Occipital lobe (tissue), 2 donors: Measurements from ENCODE around the gene DEGS2. TPM values are rescaled to one million over a fixed set of nuclear protein-coding genes. Genes with fewer than 3 reads are reported as not detected.
"Not testable (repeated sequence)": the region's sequence is repeated elsewhere in the genome, so short reads cannot be mapped to it uniquely, and the experiment has no call there.

Experiments used
- DNase-seq: peaks from one replicate; lab custom pipeline; 2025; lab: John Stamatoyannopoulos, UW
- total RNA-seq: library from RNA; depleted of rRNA; stranded (reverse); fragments of >200 nt; gene quantifications from one replicate; pipeline ENCODE4 v1.2.3, GENCODE V29; 2014

The DEGS2 gene
- 1.4 TPM for total RNA-seq

- no peak for DNase-seq
Observed at GRCh38 chr14:100159094-100159864, at the start of gene DEGS2. TSS of gene DEGS2 (minus strand) at chr14:100159645. CDS start at chr14:100159587, 58 bp downstream.

- not testable (repeated sequence) for DNase-seq
Observed at GRCh38 chr14:100208136-100208535, 48.7 kb upstream of the DEGS2 start.

GRCh38 chr14:100207588-100207987 lies 48.1 kb upstream of the DEGS2 start:
- DNase-seq = not testable (repeated sequence)

DNA sequence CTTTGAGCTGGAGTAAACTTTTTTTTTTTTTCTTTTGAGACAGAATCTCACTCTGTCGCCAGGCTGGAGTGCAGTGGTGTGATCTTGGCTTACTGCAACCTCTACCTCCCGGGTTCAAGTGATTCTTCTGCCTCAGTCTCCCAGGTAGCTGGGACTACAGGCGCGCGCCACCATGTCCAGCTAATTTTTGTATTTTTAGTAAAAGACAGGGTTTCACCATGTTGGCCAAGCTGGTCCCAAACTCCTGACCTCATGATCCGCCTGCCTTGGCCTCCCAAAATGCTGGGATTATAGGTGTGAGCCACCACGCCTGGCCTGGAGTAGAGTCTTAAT lies 45.4 kb upstream of the DEGS2 start:
- not testable (repeated sequence) for DNase-seq

- no peak for DNase-seq
Observed at GRCh38 chr14:100203962-100204834, 44.8 kb upstream of the DEGS2 start.

DNA sequence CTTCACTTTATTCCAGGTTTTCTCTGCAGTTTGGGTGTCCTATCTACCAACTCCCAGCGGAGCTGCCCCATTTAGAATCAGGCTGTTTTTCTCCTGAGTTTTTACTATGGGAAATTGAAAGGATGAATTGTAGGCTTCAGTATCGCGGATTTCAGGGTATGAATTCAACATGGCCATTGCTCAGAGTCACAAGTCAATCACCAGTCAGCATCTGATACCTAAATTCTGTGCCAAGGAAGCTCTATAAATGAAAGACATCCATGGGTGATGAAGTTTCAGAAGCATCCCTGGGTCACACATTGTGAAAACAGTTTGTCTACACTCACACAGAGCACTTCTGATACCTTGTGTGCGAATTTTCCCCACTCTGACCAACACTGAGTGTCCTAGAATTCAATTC lies 43.7 kb upstream of the DEGS2 start:
- DNase-seq = no peak

- no peak for DNase-seq
Observed at GRCh38 chr14:100202712-100203111, 43.3 kb upstream of the DEGS2 start.

GRCh38 chr14:100201701-100202100 lies 42.3 kb upstream of the DEGS2 start:
- no peak for DNase-seq

DNA sequence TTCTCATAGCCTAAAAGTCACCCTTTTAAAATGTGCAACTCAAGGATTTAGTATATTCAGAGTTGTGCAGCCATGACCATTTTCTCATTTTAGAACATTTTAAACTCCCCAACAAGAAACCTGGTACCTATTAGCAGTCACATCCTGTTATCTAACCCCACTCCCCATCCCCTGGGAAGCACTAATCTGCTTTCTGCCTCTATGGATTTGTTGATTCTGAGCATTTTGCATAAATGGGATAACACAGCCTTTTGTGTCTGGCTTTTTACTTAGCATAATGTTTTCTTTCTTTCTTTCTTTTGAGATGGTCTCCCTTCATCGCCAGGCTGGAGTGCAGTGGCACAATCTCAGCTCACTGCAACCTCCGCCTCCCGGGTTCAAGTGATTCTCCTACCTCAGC lies 40.9 kb upstream of the DEGS2 start:
- no peak for DNase-seq

DNA sequence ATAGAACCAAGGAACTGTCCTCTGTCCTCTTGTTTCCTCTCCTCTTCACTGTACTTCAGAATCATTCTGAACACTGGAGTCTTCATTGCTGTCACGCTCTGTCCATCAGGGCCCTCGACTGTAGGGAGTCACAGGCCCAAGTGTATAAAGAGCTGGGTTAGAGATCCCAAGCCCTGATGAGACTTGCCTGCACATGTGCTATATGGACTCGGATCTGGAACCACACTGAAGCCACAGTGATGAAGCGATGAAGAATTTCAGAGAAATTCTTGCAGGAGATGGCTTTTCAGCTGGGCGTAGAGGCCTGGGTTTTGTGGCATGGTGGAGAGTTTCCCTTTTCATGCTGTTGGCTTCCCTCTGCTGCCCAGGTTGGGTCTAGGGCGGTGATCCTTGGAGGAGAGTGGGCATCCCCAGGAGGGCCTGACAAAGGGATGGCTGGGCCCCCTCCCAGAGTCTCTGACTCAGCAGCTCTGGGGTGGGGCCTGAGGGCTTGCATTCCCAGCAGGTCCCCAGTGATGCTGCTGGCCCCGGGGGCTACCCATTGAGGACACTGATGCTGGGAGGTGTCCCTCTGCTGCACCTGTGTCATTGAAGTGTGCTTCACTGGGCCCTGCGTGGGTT lies 39.9 kb upstream of the DEGS2 start:
- no peak for DNase-seq

DNA sequence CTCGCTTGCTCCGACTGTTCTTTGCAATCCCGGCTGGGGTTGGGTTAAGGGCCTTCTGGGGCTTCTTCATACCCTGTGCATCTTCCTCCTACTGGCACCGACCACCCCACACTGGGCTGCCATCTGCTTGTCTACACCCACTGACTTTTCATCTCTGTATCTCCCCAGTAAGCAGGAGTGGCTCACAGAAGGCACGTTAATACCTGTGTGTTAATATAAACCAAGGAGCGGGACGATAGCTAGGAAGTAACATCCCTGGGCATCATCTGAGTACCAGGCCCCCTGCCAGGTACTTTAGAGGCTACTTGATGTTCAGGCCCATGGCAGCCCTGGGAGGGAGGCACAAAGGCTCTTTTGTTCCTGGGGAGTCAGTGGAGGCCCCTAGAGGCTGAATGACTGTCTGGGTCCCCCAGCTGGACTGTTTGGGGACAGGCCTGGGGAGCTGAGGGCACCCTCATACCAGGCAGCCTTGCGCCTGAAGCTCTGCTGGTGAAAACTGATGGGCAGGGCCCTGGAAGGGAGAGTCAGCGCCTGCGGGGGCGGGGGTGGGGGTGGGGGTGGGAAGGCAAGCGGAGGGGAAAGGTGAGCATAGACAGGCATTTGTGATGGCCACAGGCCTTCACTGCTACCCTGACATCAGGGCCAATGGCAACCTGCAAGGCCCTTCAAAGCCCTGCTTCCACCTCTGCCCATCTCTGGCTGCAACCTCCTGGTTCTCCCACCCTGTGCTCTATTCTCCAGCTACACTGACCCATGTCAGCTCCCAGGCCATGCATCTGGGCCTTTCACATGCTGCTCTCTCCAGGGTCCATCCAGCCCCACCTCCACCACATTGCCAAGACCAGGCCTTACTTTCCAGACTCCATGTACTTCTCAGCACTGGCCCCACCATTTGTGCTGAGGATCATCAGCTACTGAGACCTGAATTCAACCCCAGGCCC lies 34.2 kb upstream of the DEGS2 start:
- no peak for DNase-seq

DNA sequence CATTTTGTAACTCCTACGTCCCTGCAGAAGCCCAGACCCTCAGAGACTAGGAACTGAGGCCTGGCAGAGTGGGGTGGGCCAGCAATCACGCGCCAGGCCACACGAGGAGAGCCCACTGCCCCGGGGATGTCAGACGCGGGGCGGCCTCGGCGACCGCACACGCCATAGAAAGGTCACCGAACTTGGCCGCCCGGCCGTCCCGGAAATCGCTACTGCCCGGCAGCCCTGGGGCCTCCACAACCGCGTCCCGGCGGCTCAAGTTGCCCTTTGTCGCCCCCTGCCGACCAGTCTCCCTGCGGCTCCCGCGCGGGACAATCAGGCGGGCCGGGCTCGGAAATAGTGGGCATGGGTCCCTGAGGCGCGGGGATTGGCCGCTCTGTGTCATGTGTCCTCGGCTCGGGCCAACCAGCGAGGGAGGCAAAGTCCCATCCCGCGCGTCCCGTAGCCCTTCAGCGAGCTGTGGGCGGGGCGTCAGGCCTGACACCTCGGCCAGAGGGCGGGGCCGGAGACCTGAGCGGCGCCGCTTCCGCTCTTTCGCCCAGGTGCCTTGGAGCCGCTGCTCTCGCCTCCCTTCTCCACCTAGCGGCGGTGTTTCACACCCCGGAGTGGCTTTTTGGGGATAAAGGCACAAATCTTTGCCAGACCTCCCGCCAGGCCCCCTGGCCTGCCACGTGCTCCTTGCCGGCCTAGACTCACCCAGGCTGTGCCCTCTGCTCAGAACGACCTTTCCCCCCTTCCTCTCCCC lies 33.4 kb upstream of the DEGS2 start:
- DNase-seq = peak; percentile 97

- DNase-seq = no peak
Observed at GRCh38 chr14:100192250-100192671, 32.8 kb upstream of the DEGS2 start.

- DNase-seq = no peak
Observed at GRCh38 chr14:100191584-100192249, 32.3 kb upstream of the DEGS2 start.

DNA sequence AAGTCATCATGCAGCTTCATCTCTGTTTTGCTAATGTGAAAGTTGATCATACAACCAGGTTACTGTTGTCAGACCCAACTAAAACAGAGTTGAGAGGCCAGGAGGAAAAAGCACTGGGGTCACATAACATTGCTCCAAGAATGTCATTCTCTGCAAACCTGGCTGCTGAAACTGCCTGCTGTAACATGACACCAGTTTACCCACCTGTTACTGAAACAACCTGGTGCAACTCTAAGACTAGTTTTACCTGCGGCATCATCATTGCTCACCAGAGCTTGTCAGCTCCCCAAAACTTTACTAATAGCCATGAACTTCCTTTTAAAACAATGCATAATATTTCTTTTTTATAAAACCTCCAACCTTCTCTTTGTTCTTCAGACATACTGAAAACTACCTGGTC lies 30.7 kb upstream of the DEGS2 start:
- no peak for DNase-seq

GRCh38 chr14:100188392-100189030 lies 29.1 kb upstream of the DEGS2 start:
- DNase-seq = no peak

DNA sequence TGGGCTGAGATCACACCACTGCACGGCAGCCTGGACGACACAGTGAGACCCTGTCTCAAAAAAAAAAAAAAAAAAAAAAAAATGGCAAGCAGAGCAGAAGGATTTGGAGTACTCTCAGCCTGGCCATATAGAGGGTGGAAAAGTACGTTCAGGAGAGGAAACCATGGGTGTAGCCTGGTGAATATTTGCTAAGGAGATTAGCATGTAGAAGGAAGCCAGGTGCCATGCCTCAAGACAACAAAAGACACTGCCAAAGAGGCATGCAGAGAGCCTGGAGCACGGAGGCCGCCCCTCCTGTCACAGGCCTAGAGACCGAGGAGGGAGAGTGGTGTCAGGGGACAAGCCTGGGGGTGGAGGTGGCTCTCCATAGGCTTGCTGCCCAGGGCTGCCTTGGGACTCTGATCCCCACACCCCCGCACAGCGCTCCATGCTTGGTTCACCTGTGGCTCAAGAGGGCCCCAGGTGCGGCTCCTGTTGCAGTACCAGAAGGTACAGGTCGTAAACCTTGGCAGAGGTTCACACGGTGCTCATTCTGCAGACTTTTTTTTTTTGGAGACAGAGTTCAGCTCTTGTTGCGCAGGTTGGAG lies 27.9 kb upstream of the DEGS2 start:
- DNase-seq = no peak

- not testable (repeated sequence) for DNase-seq
Observed at GRCh38 chr14:100181876-100182551, 22.6 kb upstream of the DEGS2 start.
